Adipose tissue (tissue), 3 donors: Measurements from ENCODE around the gene CNTNAP5. TPM values are rescaled to one million over a fixed set of nuclear protein-coding genes. Genes with fewer than 3 reads are reported as not detected.

Experiments used
- H3K27ac ChIP-seq: one replicate; pipeline ENCODE4 v1.5.1; 2013; ENCODE audit warnings: low read depth, low read length
- WGBS, 3 donors: extraction: QIAGEN DNeasy Blood & Tissue Kit; methylation state at CpG; one replicate each; pipeline ENCODE4 v1.1.7; 2013; 5-methylcytosine and 5-hydroxymethylcytosine counted together
- polyA plus RNA-seq, 3 donors: library from polyadenylated mRNA; stranded (reverse); fragments of 200-250 nt; gene quantifications; one replicate each; pipeline ENCODE4 v1.2.3, GENCODE V29; 2013
- donor health status: healthy with polysubstance abuse.
- donor health status: Bipolar disorder and iron deficiency.
- donor health status: healthy.

Gene CNTNAP5
- polyA plus RNA-seq, 3 donors = 0.10 TPM; not detected in 2

DNA sequence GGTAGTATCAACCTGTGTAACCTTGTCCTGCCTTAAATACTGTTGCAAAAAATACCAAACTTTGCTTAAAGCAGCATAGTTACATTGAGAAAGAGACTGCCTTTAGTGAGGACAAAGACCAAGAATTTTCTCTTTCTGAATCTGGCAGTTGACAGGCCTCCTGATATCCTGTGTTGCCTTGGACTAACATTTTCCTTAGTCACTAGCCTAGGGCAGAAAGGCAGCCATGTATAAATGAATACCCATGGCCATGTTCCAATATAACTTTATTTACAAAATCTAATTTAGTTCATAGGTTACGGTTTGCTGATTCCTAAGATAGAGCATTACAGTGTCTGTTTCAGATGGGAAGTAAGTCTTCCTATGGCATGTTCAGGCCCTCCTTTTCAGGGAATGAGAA lies 895.4 kb downstream of the CNTNAP5 start:
- WGBS, 3 donors = 84 to 94% (median 90%) methylated on average over 1 of the region's 1 CpG

GRCh38 chr2:124921191-124921590 lies 896.1 kb downstream of the CNTNAP5 start:
- WGBS, 3 donors = 54 to 84% (median 76%) methylated on average over 5 of the region's 5 CpGs

More for the DNA sequence above, 895.4 kb downstream of the CNTNAP5 start:
- no peak overlapping the region for H3K27ac ChIP-seq

GRCh38 chr2:124923097-124923496 lies 898.0 kb downstream of the CNTNAP5 start:
- H3K27ac ChIP-seq = no peak overlapping the region
- WGBS, 3 donors = 93 to 96% (median 93%) methylated on average over 3 of the region's 3 CpGs

More at GRCh38 chr2:124921191-124921590, 896.1 kb downstream of the CNTNAP5 start:
- no peak overlapping the region for H3K27ac ChIP-seq

DNA sequence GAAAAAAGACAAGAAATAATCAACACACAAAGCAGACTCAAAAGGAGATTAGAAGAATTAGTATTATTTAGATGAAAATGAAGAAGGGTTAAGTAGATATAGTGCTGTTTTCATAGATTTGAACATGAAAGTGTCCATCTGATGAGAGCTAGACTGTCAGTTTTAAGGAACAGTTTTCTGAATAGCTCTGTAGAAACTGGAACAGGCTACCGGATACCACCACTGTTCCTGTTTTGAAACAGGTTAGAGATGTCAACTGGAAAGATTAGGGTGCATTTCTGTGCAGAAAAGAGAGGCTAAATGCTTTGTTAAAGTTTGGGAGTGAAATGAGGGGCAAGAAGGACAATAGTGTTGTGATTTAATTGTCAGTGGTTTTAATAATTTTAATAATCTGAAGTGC lies 908.8 kb downstream of the CNTNAP5 start:
- no peak overlapping the region for H3K27ac ChIP-seq
- 70 to 85% (median 72%) methylated on average over 1 of the region's 1 CpG for WGBS, 3 donors

DNA sequence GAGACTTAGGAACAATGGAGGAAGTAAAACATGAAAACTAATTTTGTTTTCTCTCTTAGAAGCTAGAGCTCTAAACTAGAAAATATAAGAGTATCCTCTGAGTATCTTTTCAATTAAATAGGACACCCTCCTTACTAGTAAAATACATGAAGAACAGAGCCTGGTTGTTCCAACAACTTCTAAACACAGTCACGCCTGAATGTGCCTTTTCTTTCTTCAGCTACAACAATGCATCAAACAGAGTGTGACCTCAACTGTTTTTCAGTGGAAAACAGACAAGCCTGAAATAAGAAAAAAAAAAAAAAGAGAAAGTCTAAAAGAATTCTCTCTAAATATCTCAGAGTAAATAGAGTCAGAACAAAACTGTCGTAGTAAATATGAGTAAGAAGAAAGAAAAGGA lies 928.8 kb downstream of the CNTNAP5 start:
- no peak overlapping the region for H3K27ac ChIP-seq
- WGBS, 3 donors = 83 to 87% (median 85%) methylated on average over 2 of the region's 2 CpGs

GRCh38 chr2:124959581-124959980 lies 934.5 kb downstream of the CNTNAP5 start:
- whole genome bisulfite sequencing, 3 donors = 54 to 85% (median 66%) methylated on average over 1 of the region's 1 CpG
- H3K27ac ChIP-seq = no peak overlapping the region

DNA sequence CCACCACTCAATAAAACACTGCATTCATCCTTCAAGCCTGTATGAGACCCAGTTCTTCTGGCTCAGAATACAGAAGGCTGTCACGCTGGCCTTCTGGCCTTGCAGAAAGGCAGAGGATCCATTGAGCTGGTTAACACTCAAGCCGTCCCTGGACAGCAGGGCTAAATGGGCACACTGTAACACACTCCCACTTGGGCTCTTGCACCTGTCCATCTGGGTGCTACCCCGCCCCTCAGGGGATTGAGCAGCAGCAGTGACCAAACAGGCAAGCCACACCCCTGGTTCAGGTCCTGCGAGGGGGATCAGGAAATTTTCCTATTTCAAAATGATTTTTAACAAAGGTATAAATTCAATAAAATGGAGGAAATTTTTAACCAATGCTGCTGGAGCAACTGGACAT lies 936.0 kb downstream of the CNTNAP5 start:
- H3K27ac ChIP-seq = no peak overlapping the region
- WGBS, 3 donors = 76 to 81% (median 80%) methylated on average over 4 of the region's 4 CpGs
